Lung microvascular endothelial cell (primary cell): ENCODE measurements around the gene SNTN. TPM values are rescaled to one million over a fixed set of nuclear protein-coding genes. Genes with fewer than 3 reads are reported as not detected.

Experiments
- DNase-seq, 2 donors: peaks; one replicate each; pipeline versions ENCODE4 v3.0.0 to v3.0.0-alpha.2; 2010; ENCODE audit warnings: low read depth in 2 of 2
- total RNA-seq: library from RNA; depleted of rRNA; stranded (reverse); fragments of >200 nt; gene quantifications from 2 replicates; pipeline ENCODE4 v1.2.1, GENCODE V29; 2014

The SNTN gene
- total RNA-seq, 1 donor from 2014 or later: not detected

GRCh38 chr3:63673111-63673510 lies 20.6 kb downstream of the SNTN start:
- no peak for DNase-seq

- no peak for DNase-seq
These were observed 22.1 kb downstream of the SNTN start for GRCh38 chr3:63674586-63674985.

GRCh38 chr3:63679186-63679585 lies 26.7 kb downstream of the SNTN start:
- no peak for DNase-seq

- no peak for DNase-seq
These were observed 31.6 kb downstream of the SNTN start for GRCh38 chr3:63684081-63684480.

GRCh38 chr3:63685340-63685739 lies 32.9 kb downstream of the SNTN start:
- DNase-seq: no peak

GRCh38 chr3:63687278-63688225 lies 35.1 kb downstream of the SNTN start:
- DNase-seq: no peak

- DNase-seq: no peak
These were observed 36.8 kb downstream of the SNTN start for GRCh38 chr3:63689285-63689684.

- no peak for DNase-seq
These were observed 40.9 kb downstream of the SNTN start for GRCh38 chr3:63693351-63693750.

GRCh38 chr3:63705092-63705645 lies 52.7 kb downstream of the SNTN start:
- DNase-seq: no peak

GRCh38 chr3:63706321-63707085 lies 54.0 kb downstream of the SNTN start:
- no peak for DNase-seq

- DNase-seq: no peak
These were observed 55.3 kb downstream of the SNTN start for GRCh38 chr3:63707731-63708130.

- no peak for DNase-seq
These were observed 57.1 kb downstream of the SNTN start for GRCh38 chr3:63709576-63709975.

Other genes with a start within 250 kb of the SNTN start
- not detected in 2 replicates for gene C3orf49, start 166.6 kb downstream of the SNTN start, total RNA-seq
- gene THOC7, start 211.1 kb downstream of the SNTN start, total RNA-seq: 30.0 and 30.3 TPM in 2 replicates
- 5.2 and 6.3 TPM in 2 replicates for gene ATXN7, start 211.2 kb downstream of the SNTN start, total RNA-seq